SIG-M5 treated with dmso at 0.1 percent for 504 hours (cell line): Measurements from ENCODE around the gene SOX6.
"Not testable (repeated sequence)": the region's sequence is repeated elsewhere in the genome, so short reads cannot be mapped to it uniquely, and the experiment has no call there.

Experiments used
- DNase-seq: peaks from one replicate; lab custom pipeline; 2025; ENCODE audit not compliant: unreplicated experiment; lab: John Stamatoyannopoulos, UW

The SOX6 gene

DNA sequence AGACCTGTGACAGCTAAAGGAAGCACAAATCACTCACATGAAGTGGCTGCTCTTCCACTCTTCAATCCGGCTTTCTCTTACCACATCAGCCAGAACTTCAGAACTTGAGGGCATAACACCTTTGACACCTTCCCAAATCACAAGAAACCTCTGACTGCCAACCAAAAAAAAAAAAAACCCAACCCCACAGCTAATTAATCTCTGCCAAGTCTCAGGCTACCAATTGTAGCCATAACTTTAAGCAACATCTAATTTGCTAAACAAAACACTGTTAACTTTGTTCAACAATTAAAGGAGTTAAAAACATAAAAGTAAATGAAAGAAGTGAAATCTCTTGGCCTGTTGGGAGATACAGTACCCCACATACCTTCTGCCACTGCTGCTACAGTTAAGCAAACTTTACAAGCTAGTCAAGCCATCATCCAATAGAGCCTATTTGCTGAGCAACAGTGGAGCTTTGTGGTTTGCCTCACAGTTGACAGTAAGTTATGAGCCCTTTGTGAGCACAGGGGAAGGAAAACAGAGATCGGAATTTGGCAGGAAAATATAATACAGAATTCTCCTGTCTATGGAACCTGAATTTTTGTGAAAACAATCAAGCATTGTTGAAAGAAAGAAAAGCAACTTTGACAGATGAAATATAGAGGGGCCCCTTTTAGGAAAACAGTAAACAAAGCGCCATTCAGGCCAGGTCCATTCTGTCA lies at the start of gene SOX6:
TSS of gene SOX6 (minus strand) at position 490 of the 704 bp plus-strand sequence. CDS start 15,298 bp downstream, outside the sequence.
- DNase-seq: no peak

DNA sequence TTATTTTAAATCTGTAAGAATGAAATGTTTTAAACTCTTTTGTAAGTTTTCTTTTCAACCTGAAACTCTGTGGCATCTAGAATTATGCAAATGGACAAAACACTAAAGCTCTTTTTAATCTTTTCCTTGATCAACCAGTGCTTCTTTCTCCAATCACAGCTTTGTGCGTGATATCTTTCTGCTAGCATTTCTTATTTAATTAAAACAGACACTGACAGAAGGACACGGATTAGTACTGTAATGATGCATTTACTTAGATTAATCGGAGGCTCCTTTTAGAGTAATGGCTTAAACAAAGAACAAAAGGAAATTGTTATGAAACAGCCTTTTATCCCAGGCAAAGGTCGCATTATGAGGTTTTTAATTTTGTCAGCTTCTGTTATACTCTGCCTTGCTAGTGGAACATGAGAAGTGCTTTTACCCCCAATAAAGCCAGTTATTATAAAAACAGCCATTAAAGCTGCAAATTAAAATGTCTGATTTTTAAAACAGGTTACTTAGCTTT lies 48.5 kb upstream of the SOX6 start:
- no peak for DNase-seq

DNA sequence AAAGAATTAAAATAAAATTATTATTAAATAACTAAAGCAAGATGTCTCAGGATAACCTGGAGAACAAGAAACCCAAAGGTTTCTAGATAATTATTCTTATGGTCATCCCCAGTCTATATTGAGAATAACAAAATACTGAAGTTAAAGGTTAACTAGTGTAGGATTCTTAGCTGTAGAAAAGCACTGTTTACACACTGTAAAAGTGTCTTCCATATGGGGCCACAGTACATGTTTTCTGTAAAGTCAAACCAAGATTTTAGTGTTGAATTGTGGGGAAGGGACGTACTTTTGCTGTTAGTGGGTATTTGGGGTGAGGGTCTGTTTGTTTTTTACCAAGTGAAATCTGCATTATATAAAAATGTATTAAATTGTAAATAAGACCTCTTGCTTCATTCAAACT lies 47.5 kb upstream of the SOX6 start:
- DNase-seq: no peak

DNA sequence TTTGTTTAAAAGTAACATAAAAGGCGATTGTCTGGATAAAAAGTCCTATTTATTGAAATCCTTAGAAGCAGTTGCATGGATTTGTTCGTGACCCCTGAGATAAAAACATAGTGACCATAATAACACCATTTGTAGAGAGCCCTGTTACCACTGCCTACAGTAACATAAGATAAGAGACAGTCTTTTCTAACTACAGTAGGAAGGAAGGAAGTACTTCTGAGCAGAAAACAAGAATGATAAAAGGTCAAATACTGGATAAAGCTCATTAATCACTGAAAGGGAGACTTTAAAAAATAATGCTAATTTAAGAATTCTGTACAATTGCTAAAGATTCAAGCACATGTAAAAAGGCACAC lies 47.1 kb upstream of the SOX6 start:
- DNase-seq: no peak

DNA sequence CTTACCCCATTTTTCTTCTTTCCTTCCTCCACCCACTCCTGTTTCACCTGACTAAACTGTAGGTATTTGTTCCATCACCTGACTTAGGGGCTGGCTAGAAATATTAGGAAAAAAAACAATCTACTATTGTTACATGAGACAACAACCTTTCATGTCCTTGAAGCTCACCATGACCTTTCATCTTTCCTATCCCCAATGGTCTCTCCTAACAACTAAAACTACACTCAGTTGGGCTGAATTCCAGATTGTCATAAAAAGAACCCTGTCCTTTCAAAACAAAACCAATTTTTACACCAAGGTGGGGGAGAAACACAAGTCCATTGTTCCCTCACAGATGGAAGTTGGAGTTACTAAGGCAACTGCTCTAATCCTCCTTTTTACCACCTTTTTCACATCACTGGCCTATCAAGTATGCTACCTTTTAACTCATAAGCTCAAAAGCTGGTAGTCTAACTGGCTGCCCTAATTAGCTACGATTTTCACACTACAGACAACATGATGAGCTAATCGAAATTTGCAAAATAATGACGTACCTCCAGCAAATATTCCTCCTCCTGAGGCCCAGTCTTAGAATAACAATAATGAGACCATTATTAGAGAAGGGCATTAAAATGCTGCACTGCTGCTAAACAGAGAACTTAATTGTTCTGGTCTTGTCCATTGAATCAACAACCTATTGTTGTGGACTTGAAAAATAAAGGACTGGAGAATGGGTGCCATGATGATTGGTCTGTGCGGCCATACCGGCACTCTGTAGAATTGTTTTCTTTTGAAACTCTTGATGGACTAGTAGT lies 46.5 kb upstream of the SOX6 start:
- no peak for DNase-seq

DNA sequence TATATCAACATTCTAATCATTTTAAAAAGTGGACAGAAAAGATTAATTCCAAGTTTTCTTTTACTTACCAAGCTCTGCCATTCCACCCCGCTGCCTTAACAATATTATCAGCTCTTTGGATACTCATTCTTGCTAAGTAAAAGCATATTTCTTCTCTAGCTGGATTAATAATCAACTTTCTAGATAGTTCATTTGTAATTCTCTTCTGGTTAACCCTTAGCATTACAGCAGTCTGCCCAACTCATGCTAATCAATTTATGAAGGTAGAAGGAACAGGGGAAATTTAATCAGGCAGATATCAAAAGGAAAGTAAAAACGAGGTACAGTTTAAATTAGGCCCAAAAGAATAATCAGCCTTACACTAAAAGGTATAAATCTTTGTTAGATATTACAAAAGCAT lies 41.0 kb upstream of the SOX6 start:
- DNase-seq: no peak

DNA sequence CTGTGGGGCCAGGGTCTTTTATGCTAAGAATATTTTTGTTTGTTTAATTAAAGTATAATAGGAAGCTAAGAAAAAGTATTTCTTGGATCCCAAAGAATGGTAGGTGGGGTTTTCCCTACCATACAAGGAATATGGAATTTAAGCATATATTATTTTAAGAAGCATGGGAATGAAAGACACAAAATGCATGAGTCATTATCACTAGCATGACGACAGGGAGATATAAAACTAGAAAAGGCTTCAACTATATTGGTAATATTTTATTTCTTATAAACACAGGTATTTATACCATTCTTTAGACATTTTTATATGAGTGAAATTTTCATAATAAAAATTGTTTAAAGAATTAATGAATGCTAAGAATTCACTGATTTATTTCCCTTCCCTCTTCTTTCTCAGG lies 39.3 kb upstream of the SOX6 start:
- no peak for DNase-seq

DNA sequence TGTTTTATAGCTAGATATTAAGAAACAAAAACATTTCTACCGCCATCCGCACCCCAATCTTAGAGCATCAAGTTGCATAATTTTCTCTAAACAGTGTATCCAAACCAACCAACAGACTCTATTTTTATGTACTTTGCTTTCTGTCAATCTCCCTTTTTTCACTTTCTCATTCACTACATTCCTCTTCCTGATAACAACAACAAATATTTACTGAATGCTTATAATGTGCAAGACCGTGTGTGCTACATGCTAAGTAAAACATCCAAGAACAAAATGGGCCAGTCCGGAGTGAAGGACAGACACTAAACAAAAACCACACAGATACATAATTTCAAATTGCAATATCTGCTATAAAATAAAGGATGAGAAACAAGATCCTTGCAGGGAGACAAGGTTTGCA lies 38.6 kb upstream of the SOX6 start:
- DNase-seq: no peak

DNA sequence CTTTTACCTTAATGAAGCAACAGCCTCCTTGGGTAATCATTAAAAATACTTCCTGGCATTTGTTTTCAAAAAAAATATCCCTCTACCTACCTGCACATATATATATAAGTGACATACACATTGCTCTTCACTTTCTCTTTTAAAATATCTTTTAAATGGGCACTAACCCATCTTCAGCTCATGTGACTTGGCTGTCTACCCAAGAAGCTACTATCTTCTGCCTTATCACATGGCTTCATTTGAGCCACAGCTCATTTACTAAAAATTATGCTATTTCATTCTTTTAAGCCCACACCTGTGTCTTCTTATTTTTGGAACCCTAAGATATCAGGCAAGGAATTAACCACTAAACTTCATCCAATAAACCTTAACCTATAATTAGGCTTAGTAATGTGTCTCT lies 37.0 kb upstream of the SOX6 start:
- no peak for DNase-seq

DNA sequence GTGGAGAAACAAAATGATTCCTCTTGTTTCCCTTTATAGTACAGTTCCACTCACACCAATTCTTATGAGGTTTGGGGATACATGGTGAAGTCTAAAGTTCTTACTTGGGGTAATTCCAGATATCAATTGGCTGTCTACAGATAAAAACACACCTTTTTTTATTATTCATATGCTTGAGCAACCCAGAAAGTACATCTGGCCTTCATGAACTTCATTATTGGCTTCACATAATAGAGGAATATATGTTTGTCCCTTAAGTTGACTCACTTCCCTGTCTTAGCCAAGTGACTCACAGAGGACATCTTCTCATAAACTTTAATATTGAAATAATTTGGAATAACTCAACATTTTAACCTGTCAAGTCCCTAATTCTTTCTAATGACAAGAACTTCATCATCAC lies 36.3 kb upstream of the SOX6 start:
- no peak for DNase-seq

DNA sequence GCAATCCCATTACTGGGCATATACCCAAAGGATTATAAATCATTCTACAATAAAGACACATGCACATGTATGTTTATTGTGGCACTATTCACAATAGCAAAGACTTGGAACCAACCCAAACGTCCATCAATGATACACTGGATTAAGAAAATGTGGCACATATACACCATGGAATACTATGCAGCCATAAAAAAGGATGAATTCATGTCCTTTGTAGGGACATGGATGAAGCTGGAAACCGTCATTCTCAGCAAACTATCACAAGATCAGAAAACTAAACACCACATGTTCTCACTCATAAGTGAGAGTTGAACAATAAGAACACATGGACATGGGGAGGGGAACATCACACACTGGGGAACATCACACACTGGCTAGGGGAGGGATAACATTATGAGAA lies 34.5 kb upstream of the SOX6 start:
- DNase-seq: not testable (repeated sequence)

DNA sequence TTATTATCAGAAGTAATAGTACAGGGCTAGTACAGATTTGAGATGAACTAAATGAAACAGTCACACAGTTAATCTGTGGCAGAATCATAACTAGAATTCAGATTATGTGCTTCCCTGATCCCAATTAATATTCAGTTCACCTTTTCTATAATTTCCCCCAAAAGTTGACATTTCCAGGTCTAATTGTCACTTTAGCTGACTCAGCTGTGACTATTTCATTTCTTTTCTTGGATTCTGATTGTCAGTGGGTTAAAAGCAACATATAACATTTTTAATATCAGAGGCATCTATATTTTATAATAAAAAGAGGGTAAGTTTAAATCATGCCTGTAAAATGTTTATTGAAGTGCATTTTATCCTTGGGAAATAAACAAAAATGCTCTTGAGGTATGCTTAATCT lies 28.8 kb upstream of the SOX6 start:
- DNase-seq: no peak

DNA sequence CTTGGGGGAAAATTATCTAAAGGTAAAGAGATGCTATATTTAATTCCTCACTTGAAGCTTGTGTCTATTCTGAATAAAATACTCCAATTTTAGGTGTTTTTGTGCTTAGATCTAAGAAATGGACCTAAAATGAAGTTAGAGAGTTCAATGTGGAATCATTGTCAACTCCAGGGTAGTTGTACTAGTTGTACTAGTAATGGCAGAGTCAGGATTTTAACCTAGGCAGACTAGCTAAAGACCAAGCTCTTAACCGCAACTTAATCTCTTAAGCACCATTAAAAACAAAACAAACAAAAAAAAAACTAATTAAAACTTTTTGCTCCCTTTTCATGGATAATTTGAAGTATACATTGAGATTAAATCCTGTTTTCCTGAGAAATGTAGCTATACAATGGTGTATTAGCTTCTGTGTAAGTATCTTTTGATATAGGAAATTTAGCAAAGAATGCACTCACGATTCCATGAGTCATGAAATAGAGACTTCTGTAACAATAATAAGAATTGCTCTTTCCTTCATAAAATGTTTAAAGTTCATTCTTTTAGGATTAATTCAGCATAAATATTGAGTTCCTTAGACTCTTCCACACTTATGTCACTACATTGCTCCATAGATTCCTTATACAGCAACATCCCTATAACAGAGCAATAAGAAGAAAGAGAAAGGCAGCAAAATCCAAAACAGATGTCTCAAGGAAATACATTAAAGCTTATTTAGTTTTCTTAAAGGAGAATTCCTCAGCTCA lies 26.5 kb upstream of the SOX6 start:
- no peak for DNase-seq

DNA sequence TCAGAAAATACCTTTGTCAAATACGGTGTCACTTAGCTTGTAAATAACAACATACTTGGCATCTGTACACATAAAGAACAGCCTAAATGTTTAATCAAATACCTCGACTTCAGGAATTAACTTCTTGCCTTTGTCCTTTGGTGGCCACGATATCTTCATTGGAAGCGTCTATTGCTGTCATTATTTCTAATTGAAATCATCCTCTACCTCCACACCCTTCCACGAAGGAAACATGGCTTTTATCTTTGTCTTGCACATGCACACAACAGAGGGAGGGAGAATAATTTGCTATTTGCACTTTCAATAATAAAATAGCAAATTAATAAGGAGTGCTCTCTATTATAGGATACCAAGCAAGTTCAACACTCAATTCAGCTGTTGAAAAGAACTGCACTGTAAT lies 25.8 kb upstream of the SOX6 start:
- DNase-seq: no peak

DNA sequence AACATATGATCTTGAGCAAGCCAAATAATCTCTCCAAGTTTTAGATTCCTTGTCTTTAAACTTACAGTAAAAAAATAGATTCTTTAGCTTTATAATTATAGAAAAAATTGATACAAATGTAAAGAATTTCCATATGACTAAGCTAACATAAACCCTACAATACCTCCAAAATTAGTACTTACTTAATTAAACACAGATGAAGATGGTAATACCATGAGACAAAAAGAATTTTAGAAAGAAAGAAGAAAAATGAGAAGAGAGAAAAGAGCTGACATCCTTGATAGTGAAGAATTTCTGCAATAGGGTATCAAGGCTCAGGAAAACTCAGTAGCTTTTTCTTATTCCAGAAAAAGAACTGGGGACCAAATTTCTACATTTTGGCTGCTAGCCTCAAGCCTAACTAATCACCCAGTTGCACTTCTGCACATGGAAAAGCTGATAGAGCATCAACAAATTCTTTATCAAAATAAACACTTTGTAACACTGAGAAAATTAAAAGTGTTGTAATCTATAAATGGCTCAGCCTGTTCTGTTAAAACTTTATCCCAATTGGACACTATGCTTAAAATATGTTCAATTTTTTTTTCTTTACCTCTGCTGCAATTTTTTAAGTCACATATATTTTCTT lies 24.7 kb upstream of the SOX6 start:
- DNase-seq: no peak

DNA sequence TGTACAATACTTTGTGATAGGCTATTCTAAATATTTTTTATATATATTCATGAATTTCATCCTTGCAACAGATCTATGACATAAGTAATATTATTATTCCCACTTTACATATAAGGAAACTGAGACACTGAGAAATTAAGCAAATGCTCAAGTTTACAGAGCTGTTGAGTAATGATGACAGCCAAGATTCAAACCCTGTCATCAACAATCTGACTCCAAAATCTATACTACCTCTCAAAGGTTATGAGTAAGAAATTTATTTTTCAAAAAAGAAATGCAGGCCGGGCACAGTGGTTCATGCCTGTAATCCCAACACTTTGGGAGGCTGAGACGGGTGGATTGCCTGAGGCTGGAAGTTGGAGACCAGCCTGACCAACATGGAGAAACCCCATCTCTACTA lies 22.6 kb upstream of the SOX6 start:
- DNase-seq: no peak

DNA sequence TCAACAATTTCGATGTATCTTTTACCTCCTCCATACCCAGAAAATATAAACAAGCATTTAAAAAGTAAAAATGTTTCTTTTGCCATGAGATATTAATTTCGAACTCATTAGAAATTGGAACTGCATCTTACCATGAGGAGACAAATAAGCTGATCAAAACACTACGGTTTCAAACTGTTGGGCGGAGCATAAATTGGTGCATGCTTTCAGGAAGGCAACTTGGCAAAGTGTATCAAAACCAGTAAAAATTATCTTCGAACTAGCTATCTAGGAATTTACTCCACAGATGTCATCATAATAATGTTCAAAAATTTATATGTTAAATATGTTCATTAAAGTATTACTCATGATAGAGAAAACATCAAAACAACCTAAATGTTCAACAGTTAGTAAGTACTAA lies 21.4 kb upstream of the SOX6 start:
- DNase-seq: no peak

DNA sequence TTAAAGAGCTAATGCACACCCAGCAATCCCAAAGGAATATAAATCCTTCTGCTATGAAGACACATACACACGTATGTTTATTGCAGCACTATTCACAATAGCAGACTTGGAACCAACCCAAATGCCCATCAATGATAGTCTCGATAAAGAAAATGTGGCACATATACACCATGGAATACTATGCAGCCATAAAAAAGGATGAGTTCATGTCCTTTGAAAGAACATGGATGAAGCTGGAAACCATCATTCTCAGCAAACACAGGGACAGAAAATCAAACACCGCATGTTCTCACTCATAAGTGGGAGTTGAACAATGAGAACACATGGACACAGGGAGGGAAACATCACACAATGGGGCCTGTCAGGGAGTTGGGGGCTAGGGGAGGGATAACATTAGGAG lies 19.3 kb upstream of the SOX6 start:
- DNase-seq: not testable (repeated sequence)

DNA sequence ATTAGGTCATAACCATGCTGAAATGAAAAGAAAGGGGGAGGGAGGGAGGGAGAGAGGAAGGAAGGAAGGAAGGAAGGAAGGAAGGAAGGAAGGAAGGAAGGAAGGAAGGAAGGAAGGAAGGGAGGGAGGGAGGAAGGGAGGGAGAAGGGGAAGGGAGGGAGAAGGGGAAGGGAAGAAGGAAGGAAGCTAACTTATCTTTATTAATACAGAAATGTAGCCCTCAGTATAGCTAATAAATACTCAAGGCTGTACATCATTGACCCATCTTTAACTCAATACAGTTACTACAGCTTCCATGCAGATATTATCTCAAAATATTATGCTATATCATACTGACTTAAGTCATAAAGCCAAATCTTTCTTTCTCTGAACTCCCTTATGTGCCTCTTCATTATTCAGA lies 17.4 kb upstream of the SOX6 start:
- DNase-seq: no peak

DNA sequence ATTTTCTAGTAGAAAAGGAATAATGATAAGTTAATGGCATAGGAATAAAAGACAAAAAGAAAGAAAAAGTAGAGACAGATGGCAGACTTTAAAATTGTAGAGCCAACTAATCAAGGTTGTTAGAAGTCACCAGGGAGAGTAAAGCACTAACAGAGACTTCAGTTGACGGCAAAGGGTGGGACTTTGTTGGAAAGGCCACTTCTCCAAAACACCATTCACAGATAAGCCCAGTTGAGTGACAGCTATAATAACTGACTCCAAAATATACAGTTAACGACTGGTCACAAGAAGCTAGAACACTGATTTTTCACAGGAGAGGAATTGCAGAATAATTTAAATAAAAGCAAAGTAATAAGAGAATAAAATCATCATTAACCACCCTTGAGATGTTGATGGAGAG lies 16.0 kb upstream of the SOX6 start:
- no peak for DNase-seq

DNA sequence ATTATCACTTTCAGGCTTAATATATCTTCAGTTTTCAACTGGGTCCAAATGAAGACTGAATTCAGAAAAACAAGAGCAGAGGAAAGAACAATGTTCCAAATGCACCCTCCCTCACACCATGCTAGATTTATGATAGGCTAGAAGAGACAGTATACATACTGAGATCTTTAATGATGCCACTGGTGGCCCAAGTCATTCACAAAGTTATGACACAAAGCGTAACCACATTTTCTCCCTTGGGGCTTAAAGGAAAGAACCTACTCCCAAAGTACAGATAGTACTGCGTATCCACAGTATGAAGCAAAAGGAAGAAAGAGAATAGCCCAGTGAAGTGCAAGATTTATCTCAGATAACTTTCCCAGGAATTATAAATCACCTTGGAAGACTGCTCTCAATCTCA lies 10.9 kb upstream of the SOX6 start:
- no peak for DNase-seq
